ENCODE results near the gene TEX44.
"Not testable (repeated sequence)": the region's sequence is repeated elsewhere in the genome, so short reads cannot be mapped to it uniquely, and the experiment has no call there.

TEX44 gene

GRCh38 chr2:231573698-231574421, 18.8 kb upstream of the TEX44 start:
- H3K4me3 ChIP-seq (ENCODE audit: low read depth, low read length): no peak overlapping the region
- no peak for TF ChIP-seq CTCF (IDR thresholded peaks at IDR 0.05; ENCODE audit: control insufficient read depth, extremely low read depth, insufficient read depth)
- no peak for DNase-seq (ENCODE audit: low read depth)

- DNase-seq (ENCODE audit: low read depth): no peak
- TF ChIP-seq CTCF (IDR thresholded peaks at IDR 0.05; ENCODE audit: control insufficient read depth, extremely low read depth, insufficient read depth): no peak
- H3K4me3 ChIP-seq (ENCODE audit: low read depth, low read length): no peak overlapping the region
Observed at GRCh38 chr2:231575612-231576256, 16.9 kb upstream of the TEX44 start.

- DNase-seq (ENCODE audit: low read depth): no peak
- TF ChIP-seq CTCF (IDR thresholded peaks at IDR 0.05; ENCODE audit: control insufficient read depth, extremely low read depth, insufficient read depth): no peak
- no peak overlapping the region for H3K4me3 ChIP-seq (ENCODE audit: low read depth, low read length)
Observed at GRCh38 chr2:231576465-231576864, 16.2 kb upstream of the TEX44 start.

GRCh38 chr2:231578655-231579054, 14.0 kb upstream of the TEX44 start:
- DNase-seq (ENCODE audit: low read depth); H3K4me3 ChIP-seq (ENCODE audit: low read depth, low read length): not testable (repeated sequence)

GRCh38 chr2:231579560-231579959, 13.1 kb upstream of the TEX44 start:
- no peak for DNase-seq (ENCODE audit: low read depth)
- no peak overlapping the region for H3K4me3 ChIP-seq (ENCODE audit: low read depth, low read length)
- no peak for TF ChIP-seq CTCF (IDR thresholded peaks at IDR 0.05; ENCODE audit: control insufficient read depth, extremely low read depth, insufficient read depth)

GRCh38 chr2:231581328-231581727, 11.3 kb upstream of the TEX44 start:
- DNase-seq (ENCODE audit: low read depth): no peak
- H3K4me3 ChIP-seq (ENCODE audit: low read depth, low read length): no peak overlapping the region
- TF ChIP-seq CTCF (IDR thresholded peaks at IDR 0.05; ENCODE audit: control insufficient read depth, extremely low read depth, insufficient read depth): no peak

- TF ChIP-seq CTCF (IDR thresholded peaks at IDR 0.05; ENCODE audit: control insufficient read depth, extremely low read depth, insufficient read depth): no peak
- no peak for DNase-seq (ENCODE audit: low read depth)
- no peak overlapping the region for H3K4me3 ChIP-seq (ENCODE audit: low read depth, low read length)
Observed at GRCh38 chr2:231583982-231584381, 8.7 kb upstream of the TEX44 start.

- H3K4me3 ChIP-seq (ENCODE audit: low read depth, low read length); DNase-seq (ENCODE audit: low read depth): not testable (repeated sequence)
Observed at GRCh38 chr2:231587744-231588143, 4.9 kb upstream of the TEX44 start.

Measured in LNCaP clone FGC (cell line).